HepG2 (cell line): ENCODE results near the gene HEPHL1. TPM values are rescaled to one million over a fixed set of nuclear protein-coding genes. Genes with fewer than 3 reads are reported as not detected.
A peak's percentile ranks its signal among the peaks of the same experiment; 100 is the strongest.

Experiments
- DBP ChIP-seq: sonication (generic); formaldehyde crosslinking; IDR thresholded peaks from 2 replicates; pipeline ENCODE4 v1.4.0; 2020; ENCODE audit warnings: missing genetic modification reagents; ENCODE audit errors: not compliant biosample characterization
- ETV6 ChIP-seq: sonication (generic); formaldehyde crosslinking; conservative IDR thresholded peaks from 2 replicates; pipeline ENCODE4 v1.4.0; 2020; ENCODE audit warnings: missing genetic modification reagents
- NR3C1 ChIP-seq: sonication (generic); formaldehyde crosslinking; IDR thresholded peaks from 2 replicates; pipeline ENCODE4 v1.4.0; 2020; ENCODE audit warnings: missing genetic modification reagents
- PRDM10 ChIP-seq: sonication (generic); formaldehyde crosslinking; IDR thresholded peaks from 2 replicates; pipeline ENCODE4 v1.4.0; 2020; ENCODE audit warnings: low read depth, missing genetic modification reagents
- PRMT3 ChIP-seq: sonication (generic); formaldehyde crosslinking; IDR thresholded peaks from 2 replicates; pipeline ENCODE4 v1.8.1; 2022; ENCODE audit warnings: low read depth, mild to moderate bottlenecking, moderate library complexity, missing genetic modification reagents, borderline replicate concordance
- SAFB2 ChIP-seq: sonication (generic); formaldehyde crosslinking; IDR thresholded peaks from 2 replicates; pipeline ENCODE4 v1.5.1; 2020; ENCODE audit warnings: missing genetic modification reagents, low read depth, mild to moderate bottlenecking, borderline replicate concordance
- TBL1XR1 ChIP-seq: fragments of 150-350 bp; IDR thresholded peaks from 2 replicates; pipeline ENCODE4 v1.6.1; 2014; ENCODE audit warnings: borderline replicate concordance, low read length; ENCODE audit not compliant: partially characterized antibody
- ZBTB39 ChIP-seq: sonication (generic); formaldehyde crosslinking; IDR thresholded peaks from 2 replicates; pipeline ENCODE4 v1.5.0; 2020; ENCODE audit warnings: missing genetic modification reagents
- ZNF24 ChIP-seq: fragments of 450-650 bp; IDR thresholded peaks from 2 replicates; pipeline ENCODE4 v1.6.1; 2017; ENCODE audit warnings: antibody characterized with exemption, mild to moderate bottlenecking
- ZNF260 ChIP-seq: sonication (generic); formaldehyde crosslinking; IDR thresholded peaks from 2 replicates; pipeline ENCODE4 v1.4.0; 2020; ENCODE audit warnings: missing genetic modification reagents, low read depth, mild to moderate bottlenecking, borderline replicate concordance
- ZNF264 ChIP-seq: sonication (generic); formaldehyde crosslinking; IDR thresholded peaks from 2 replicates; pipeline ENCODE4 v1.4.0; 2020; ENCODE audit warnings: missing genetic modification reagents
- ZNF335 ChIP-seq: sonication (generic); formaldehyde crosslinking; IDR thresholded peaks from 2 replicates; pipeline ENCODE4 v1.4.0; 2020; ENCODE audit warnings: missing genetic modification reagents
- ZNF33A ChIP-seq: sonication (generic); formaldehyde crosslinking; IDR thresholded peaks from 2 replicates; pipeline ENCODE4 v1.5.1; 2020; ENCODE audit warnings: missing genetic modification reagents, mild to moderate bottlenecking, moderate library complexity, borderline replicate concordance
- ZNF383 ChIP-seq: sonication (generic); formaldehyde crosslinking; IDR thresholded peaks from 2 replicates; pipeline ENCODE4 v1.4.0; 2020; ENCODE audit warnings: missing genetic modification reagents, mild to moderate bottlenecking, borderline replicate concordance
- ZNF512 ChIP-seq: sonication (generic); formaldehyde crosslinking; IDR thresholded peaks from 2 replicates; pipeline ENCODE4 v1.4.0; 2020; ENCODE audit warnings: mild to moderate bottlenecking, missing genetic modification reagents
- ZNF572 ChIP-seq: sonication (generic); formaldehyde crosslinking; IDR thresholded peaks from 2 replicates; pipeline ENCODE4 v1.5.1; 2020; ENCODE audit warnings: mild to moderate bottlenecking, missing genetic modification reagents
- ZNF597 ChIP-seq: sonication (generic); formaldehyde crosslinking; IDR thresholded peaks from 2 replicates; pipeline ENCODE4 v1.5.0; 2020; ENCODE audit warnings: missing genetic modification reagents
- ZNF672 ChIP-seq: sonication (generic); formaldehyde crosslinking; IDR thresholded peaks from 2 replicates; pipeline ENCODE4 v1.8.1; 2022; ENCODE audit warnings: missing genetic modification reagents
- ZNF724P ChIP-seq: sonication (generic); formaldehyde crosslinking; IDR thresholded peaks from 2 replicates; pipeline ENCODE4 v1.8.0; 2022; ENCODE audit warnings: missing genetic modification reagents, borderline replicate concordance
- polyA plus RNA-seq, 8 experiments: library from polyadenylated mRNA; depleted of rRNA in 3 of 8; stranded (reverse) in 7 of 8; unstranded in 1 of 8; fragments of >200 nt; fragmentation: Illumina TruSeq in 4 of 8; extraction: Trizol in 4 of 8; gene quantifications; 2 replicates each; pipeline versions ENCODE4 v1.2.1 to v1.2.3, GENCODE V29; 2011 to 2016; ENCODE audit warnings: low read depth in 4 of 8, missing spikeins in 1 of 8, mixed read lengths in 1 of 8; ENCODE audit not compliant: insufficient read depth in 1 of 8
- total RNA-seq, 5 experiments: library from RNA; depleted of rRNA; stranded (reverse); fragments of >200 nt; fragmentation: Illumina TruSeq; extraction: Trizol; gene quantifications; 2 replicates each; pipeline ENCODE4 v1.2.3, GENCODE V29; 2016; ENCODE audit warnings: low read depth in 1 of 5

HEPHL1 gene
- total and polyA plus RNA-seq, 2 of the 13 experiments (the other 11 are each of a cell fraction or from before 2014, with no cell fraction given): 0.04 to 0.05 TPM

- no peak for TF ChIP-seq SAFB2 (CRISPR knock-in tag)
- no peak for TF ChIP-seq ZNF260 (CRISPR knock-in tag)
- 0 out of 2 replicates have a peak, but pooled peaks have one; percentile 58 for TF ChIP-seq ZNF335 (CRISPR knock-in tag)
- no peak for TF ChIP-seq PRDM10
- TF ChIP-seq ETV6 (CRISPR knock-in tag): no peak
- peak; percentile 53; the same call in 1 of the 2 replicates for TF ChIP-seq ZNF264 (CRISPR knock-in tag)
- TF ChIP-seq ZNF597: no peak
- TF ChIP-seq ZBTB39 (CRISPR knock-in tag): peak; percentile 25; the same call in 1 of the 2 replicates
- no peak for TF ChIP-seq NR3C1 (CRISPR knock-in tag)
- TF ChIP-seq DBP (CRISPR knock-in tag): no peak
- TF ChIP-seq ZNF33A (CRISPR knock-in tag): no peak; the same call in 1 of the 2 replicates
- TF ChIP-seq ZNF572: no peak
- TF ChIP-seq ZNF512: no peak
- TF ChIP-seq TBL1XR1: no peak
- TF ChIP-seq ZNF24: no peak
- TF ChIP-seq ZNF724P (CRISPR knock-in tag): 0 out of 2 replicates have a peak, but pooled peaks have one; percentile 62
- no peak for TF ChIP-seq ZNF383 (CRISPR knock-in tag)
- TF ChIP-seq ZNF672 (CRISPR knock-in tag): no peak
- TF ChIP-seq PRMT3 (CRISPR knock-in tag): 0 out of 2 replicates have a peak, but pooled peaks have one; percentile 21
These were observed 107.8 kb downstream of the HEPHL1 start, which contains the start of gene PANX1 (continued) for GRCh38 chr11:94128746-94129511.
